GM19238 (cell line): Measurements from ENCODE around the gene ITCH.
"Not testable (repeated sequence)": the region's sequence is repeated elsewhere in the genome, so short reads cannot be mapped to it uniquely, and the experiment has no call there.

ENCODE experiments used
- DNase-seq: peaks from one replicate; pipeline ENCODE4 v3.0.0; 2011; ENCODE audit warnings: low spot score; ENCODE audit not compliant: insufficient read length

The ITCH gene

GRCh38 chr20:34363062-34363464, at the start of gene ITCH:
Gene ITCH, plus strand, starts transcription at chr20:34363273. Its CDS starts 30,539 bp downstream, at chr20:34393812.
- DNase-seq, result peak; percentile 96

- no peak for DNase-seq
Measured at GRCh38 chr20:34315236-34315635, 47.8 kb upstream of the ITCH start.

DNA sequence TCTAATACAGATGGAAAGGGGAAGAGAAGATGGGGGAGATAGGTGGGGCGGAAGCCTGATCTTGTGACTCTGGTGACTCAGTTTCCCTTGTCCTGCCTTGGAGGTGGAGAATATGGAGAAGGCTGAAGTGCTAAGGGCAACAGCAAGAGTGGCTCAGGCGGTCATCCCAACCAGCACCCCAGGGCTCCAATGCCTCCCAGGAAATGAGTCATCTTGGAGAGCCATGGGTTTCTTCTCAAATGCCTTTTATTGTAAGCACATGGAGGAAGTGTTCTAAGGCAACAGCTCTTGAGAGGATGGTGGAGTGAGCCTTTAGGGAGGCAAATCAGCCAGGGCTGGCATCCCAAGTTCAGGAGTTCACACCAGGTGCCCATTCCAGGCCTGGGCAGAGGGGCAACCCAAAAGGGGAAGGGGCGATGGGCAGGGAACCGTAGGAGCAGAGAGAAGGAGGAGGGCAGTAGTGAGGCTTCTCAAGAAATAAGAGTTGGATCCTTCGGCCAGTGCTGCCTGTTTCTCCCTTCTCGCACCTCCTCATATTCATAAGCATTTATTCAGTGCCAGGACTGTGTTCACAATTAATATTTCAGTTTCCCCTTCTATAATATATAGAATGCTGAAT, 46.8 kb upstream of the ITCH start:
- no peak for DNase-seq

GRCh38 chr20:34318609-34319443, 44.2 kb upstream of the ITCH start:
- no peak for DNase-seq

DNA sequence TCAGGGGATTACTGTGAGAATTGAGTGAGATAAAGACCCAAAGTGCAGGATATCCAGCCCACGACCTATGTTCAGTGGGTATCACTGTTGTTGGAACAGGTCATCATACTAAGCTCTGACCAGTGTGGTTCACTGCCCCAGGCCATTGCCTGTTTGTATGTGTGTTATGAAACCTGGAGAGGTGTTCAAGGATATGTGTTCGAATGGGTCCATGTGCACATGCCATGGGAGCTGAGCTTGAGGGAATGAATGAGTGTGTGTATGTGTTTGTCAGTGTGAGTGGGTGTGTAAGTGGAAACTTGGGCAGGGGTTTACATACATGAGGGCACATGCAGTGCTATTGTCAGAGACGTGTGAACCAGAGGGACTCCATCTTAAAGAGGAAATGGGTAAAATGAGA, 42.2 kb upstream of the ITCH start:
- DNase-seq, result no peak

DNA sequence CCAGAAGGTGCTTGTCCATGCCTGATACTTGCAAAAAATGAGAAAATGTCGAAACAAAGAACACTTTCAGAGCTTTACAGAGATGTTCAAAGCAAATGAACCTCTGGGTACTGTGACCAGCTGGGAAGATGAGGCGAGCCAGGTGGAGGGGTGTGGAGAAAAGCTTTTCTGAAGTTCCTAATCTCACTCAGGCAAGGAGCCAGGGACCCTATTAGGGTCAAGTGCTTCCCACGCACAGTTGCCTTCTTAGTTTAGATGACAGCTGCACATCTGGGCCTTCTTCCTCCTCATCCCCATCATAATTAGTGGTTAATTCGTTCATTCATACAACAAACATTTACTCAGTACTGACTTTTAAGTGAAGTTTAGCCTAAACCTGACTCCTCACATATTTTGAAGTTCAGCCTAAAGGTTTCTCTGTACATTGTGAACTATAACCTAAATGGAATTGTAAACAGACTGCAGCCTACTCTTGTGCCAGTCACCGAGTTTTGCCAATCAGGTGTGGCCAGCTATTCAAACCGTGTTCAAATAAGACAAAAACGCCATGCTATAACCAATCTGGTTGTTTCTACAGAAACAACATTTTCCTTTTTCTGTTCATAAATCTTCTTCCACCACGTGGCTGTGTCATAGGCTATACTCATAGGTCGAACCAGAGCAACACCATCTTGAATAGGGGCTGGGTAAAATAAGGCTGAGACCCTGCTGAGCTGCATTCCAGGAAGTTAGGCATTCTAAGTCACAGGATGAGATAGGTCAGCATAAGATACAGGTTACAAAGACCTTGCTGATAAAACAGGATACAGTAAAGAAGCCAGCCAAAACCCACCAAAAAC, 40.6 kb upstream of the ITCH start:
- DNase-seq, result no peak

- DNase-seq, result no peak
Measured at GRCh38 chr20:34324541-34324940, 38.5 kb upstream of the ITCH start.

- not testable (repeated sequence) for DNase-seq
Measured at GRCh38 chr20:34328207-34328606, 34.9 kb upstream of the ITCH start.

- DNase-seq, result no peak
Measured at GRCh38 chr20:34328928-34329677, 34.0 kb upstream of the ITCH start.

- not testable (repeated sequence) for DNase-seq
Measured at GRCh38 chr20:34330861-34331544, 32.1 kb upstream of the ITCH start.

DNA sequence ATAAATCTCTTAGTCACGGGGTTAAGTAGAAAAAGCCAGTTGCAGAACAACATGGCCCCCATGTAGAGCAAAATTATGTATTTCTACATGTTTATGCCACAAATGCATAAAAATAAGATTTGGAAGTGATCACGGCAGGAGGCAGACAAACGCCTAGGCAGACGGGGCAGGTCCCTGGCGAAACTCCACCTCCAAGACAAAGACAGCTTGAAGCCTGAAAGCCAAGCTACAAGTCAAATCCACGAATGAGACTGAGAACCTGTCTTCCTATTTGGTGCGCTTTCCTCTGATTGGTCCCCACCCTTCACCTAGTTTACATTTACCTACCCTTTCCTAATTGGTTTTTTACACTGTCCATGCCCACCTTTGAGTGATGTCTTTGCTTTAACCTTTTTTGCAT, 31.2 kb upstream of the ITCH start:
- no peak for DNase-seq

- DNase-seq, result no peak
Measured at GRCh38 chr20:34332262-34332920, 30.7 kb upstream of the ITCH start.

- no peak for DNase-seq
Measured at GRCh38 chr20:34333786-34334185, 29.3 kb upstream of the ITCH start.

DNA sequence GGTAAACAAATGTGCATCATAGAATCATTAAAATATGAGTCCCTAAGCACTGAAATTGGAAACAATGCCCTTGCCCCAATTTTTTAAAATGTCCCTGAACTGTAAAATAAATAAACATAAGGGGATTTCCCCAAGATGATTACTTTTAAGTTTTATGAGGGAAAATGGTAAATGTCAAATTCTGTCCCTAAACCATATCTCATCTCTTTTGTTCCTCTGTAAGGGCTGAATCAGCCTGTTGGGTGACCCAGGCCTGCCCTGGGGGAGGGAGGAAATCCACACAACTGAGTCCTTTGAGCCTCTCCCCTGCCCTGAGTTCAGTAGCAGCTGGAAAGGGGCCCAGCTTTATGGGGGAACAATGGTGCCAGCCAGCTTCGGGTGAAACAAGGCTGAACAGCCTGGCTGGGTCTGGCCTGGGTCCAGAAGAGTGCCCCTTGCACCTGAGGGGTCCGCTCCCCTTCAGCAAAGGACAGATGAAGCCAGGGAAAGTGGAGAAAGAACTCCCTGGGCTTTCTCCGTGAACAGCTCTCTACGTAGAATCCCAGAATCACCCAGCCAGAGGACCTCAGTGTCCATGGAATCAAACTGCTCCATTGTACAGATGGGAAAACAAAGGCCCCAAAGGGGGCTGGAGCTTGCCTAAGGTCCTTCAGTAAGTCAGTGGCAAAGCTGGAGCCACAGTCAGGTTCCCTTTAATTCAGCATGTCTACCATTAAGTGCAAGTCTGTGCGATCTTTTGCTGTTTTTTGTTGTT, 28.2 kb upstream of the ITCH start:
- DNase-seq, result no peak

DNA sequence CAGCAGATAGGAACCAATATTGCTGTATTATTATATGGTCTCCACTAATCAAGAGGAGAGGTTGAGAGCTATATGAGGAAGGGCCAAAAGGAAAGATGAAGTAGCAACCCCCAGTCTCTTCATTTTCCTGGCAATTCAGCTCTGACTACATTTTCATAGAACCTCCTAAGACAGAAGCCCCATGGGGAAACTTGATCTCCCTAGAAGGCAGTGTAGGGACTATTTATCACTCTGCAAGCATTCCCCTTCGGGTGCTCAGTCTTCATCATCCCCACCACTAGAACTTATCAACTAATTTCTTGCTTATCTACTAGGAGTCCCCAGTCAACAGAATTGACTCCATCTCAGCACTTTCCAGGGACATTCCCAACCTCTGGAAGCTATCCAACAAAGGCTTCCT, 25.5 kb upstream of the ITCH start:
- no peak for DNase-seq

GRCh38 chr20:34337982-34338726, 24.9 kb upstream of the ITCH start:
- no peak for DNase-seq

GRCh38 chr20:34340726-34341125, 22.3 kb upstream of the ITCH start:
- not testable (repeated sequence) for DNase-seq

DNA sequence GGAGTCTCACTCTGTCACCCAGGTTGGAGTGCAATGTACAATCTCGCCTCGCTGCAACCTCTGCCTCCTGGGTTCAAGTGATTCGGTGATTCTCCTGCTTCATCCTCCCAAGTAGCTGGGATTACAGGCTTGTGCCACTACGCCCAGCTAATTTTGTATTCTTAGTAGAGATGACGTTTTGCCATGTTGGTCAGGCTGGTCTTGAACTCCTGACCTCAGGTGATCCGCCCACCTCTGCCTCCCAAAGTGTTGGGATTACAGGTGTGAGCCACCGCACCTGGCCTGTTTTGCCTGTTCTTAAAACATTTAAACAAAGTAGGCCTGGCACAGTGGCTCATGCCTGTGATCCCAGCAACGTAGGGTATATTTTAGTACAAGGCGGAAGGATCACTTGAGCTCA, 21.9 kb upstream of the ITCH start:
- not testable (repeated sequence) for DNase-seq
